ENCODE results near the gene PFKFB3. TPM values are rescaled to one million over a fixed set of nuclear protein-coding genes. Genes with fewer than 3 reads are reported as not detected.

PFKFB3 gene
- total RNA-seq, 1 donor from 2014 or later, result 43.2 TPM

DNA sequence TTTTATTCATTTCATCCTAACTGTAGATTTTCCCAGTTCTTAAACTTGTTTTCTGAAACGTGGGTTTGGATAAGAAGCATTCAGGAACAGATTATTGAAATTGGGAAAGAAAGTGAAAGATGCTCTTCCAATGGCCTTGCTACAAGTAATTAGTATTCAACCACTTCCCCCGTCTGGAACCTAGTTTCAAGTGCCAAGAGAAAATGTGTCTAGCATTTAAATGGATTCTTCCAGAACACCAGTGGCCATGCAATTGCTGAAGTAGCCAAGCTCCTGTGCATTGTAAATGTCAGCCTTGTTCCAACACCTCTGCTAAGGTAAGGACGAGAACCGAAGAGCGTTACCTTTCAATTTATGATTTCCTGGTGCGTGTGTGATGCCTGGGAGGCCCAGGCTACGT lies 68.2 kb downstream of the PFKFB3 start:
- peaks cover 15% of the 10 kb centered on the region for H3K4me1 ChIP-seq
- intact Hi-C loops (cut with DNase I), result no loop called here
- DNase-seq (ENCODE audit: extremely low spot score in 2 of 2), result no peak
- no peaks in the 10 kb centered on the region for H3K27me3 ChIP-seq
- H3K4me3 ChIP-seq, result no peak overlapping the region
- no peak overlapping the region for H3K27ac ChIP-seq
- TF ChIP-seq POLR2A (IDR thresholded peaks at IDR 0.05) (no peak), POLR2AphosphoS5 (IDR thresholded peaks at IDR 0.05; ENCODE audit: insufficient read depth in 1 of 2, low read depth in 1 of 2) (no peak)
- TF ChIP-seq, protein P1, sequence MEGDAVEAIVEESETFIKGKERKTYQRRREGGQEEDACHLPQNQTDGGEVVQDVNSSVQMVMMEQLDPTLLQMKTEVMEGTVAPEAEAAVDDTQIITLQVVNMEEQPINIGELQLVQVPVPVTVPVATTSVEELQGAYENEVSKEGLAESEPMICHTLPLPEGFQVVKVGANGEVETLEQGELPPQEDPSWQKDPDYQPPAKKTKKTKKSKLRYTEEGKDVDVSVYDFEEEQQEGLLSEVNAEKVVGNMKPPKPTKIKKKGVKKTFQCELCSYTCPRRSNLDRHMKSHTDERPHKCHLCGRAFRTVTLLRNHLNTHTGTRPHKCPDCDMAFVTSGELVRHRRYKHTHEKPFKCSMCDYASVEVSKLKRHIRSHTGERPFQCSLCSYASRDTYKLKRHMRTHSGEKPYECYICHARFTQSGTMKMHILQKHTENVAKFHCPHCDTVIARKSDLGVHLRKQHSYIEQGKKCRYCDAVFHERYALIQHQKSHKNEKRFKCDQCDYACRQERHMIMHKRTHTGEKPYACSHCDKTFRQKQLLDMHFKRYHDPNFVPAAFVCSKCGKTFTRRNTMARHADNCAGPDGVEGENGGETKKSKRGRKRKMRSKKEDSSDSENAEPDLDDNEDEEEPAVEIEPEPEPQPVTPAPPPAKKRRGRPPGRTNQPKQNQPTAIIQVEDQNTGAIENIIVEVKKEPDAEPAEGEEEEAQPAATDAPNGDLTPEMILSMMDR (IDR thresholded peaks at IDR 0.05), result no peak
- no peaks in the 10 kb centered on the region for H3K9me3 ChIP-seq
- no peaks in the 10 kb centered on the region for H3K36me3 ChIP-seq

DNA sequence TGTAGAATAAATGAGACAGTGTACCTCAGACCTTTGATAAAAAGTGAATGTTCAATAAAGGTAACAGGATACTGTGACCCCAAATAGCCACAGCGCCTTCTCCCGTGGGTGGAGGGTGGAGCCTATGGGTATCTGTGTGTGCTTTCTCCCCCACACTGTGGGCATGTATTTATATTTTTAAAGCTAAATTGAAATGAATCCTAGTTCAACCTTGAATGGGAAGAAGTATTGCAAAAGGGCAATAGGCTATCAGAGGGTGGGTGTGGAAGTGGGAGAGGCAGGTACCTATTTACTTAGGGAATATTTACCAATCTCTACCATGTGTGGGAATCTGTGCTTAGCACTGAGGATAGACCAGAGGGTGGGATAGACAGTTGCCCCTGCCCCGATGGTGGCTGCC lies 68.9 kb downstream of the PFKFB3 start:
- H3K27me3 ChIP-seq, result no peaks in the 10 kb centered on the region
- no peak overlapping the region for H3K27ac ChIP-seq
- H3K9me3 ChIP-seq, result no peaks in the 10 kb centered on the region
- peaks cover 15% of the 10 kb centered on the region for H3K4me1 ChIP-seq
- intact Hi-C loops (cut with DNase I), result no loop called here
- no peak for DNase-seq (ENCODE audit: extremely low spot score in 2 of 2)
- H3K36me3 ChIP-seq, result no peaks in the 10 kb centered on the region
- no peak overlapping the region for H3K4me3 ChIP-seq
- TF ChIP-seq, protein P1 (IDR thresholded peaks at IDR 0.05), result no peak
- no peak for TF ChIP-seq POLR2AphosphoS5 (IDR thresholded peaks at IDR 0.05; ENCODE audit: insufficient read depth in 1 of 2, low read depth in 1 of 2)
- no peak for TF ChIP-seq POLR2A (IDR thresholded peaks at IDR 0.05)

DNA sequence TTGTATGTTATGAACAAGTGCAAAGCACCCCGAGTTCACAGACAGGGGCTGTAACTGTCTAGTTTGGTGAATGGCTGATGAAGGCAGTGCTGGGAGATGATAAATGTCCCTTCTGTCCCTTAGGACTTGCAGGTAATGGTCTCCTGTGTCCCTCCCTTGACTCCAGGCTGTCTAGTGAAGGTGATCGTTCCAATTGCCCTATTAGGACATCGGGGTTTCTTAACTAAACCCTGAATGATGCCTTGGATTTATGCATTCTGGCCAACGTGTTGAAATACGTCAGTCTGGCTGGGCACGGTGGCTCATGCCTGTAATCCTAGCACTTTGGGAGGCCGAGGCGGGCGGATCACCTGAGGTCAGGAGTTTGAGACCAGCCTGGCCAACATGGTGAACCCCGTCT lies 69.4 kb downstream of the PFKFB3 start:
- no peak overlapping the region for H3K27ac ChIP-seq
- TF ChIP-seq, protein P1 (IDR thresholded peaks at IDR 0.05), result no peak
- TF ChIP-seq POLR2AphosphoS5 (IDR thresholded peaks at IDR 0.05; ENCODE audit: insufficient read depth in 1 of 2, low read depth in 1 of 2) (no peak), POLR2A (IDR thresholded peaks at IDR 0.05) (no peak)
- DNase-seq (ENCODE audit: extremely low spot score in 2 of 2), result no peak
- H3K9me3 ChIP-seq, result no peaks in the 10 kb centered on the region
- H3K27me3 ChIP-seq, result no peaks in the 10 kb centered on the region
- H3K4me1 ChIP-seq, result peaks cover 15% of the 10 kb centered on the region
- intact Hi-C loops (cut with DNase I), result no loop called here
- H3K4me3 ChIP-seq, result no peak overlapping the region
- H3K36me3 ChIP-seq, result no peaks in the 10 kb centered on the region

DNA sequence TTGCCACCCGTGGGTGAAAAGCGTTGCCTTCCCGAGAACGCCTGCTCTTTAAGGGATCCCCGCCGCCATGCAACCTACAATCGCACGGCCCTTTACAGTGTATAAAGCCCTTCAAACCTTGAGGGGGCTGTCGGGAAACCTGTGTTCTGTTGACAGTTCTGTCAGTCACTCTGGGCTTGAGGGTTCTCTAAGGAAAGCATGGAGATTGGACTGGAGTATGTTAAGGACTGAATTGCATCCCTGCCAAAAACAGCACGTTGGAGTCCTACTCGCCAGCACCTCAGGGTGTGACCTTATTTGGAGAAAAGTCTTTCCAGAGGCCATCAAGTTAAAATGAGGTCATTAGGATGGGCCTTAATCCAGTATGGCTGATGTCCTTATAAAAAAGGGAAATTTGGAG lies 70.6 kb downstream of the PFKFB3 start:
- no peaks in the 10 kb centered on the region for H3K27me3 ChIP-seq
- intact Hi-C loops (cut with DNase I), result no loop called here
- H3K4me1 ChIP-seq, result peaks cover 15% of the 10 kb centered on the region
- no peaks in the 10 kb centered on the region for H3K9me3 ChIP-seq
- no peak overlapping the region for H3K4me3 ChIP-seq
- H3K36me3 ChIP-seq, result no peaks in the 10 kb centered on the region
- DNase-seq (ENCODE audit: extremely low spot score in 2 of 2), result no peak
- no peak overlapping the region for H3K27ac ChIP-seq
- TF ChIP-seq, protein P1 (IDR thresholded peaks at IDR 0.05), result no peak
- TF ChIP-seq POLR2AphosphoS5 (IDR thresholded peaks at IDR 0.05; ENCODE audit: insufficient read depth in 1 of 2, low read depth in 1 of 2), result no peak
- TF ChIP-seq POLR2A (IDR thresholded peaks at IDR 0.05), result no peak

DNA sequence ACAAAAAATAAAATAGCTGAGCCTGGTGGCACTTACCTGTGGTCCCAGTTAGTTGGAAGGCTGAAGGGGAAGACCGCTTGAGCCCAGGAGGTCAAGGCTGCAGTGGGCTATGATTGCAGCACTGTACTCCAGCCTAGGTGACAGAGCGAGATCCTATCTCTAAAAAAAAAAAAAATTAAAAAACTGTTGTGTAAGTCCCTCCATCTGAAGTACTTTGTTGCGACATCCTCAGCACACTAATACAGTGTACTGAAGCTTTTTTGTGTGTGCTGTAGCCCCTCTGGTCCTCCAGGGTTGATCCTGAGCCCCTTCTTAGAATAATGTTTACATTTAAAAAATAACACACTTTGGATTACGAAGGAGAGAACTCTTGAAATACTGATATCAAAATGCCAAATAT lies 71.3 kb downstream of the PFKFB3 start:
- intact Hi-C loops (cut with DNase I), result no loop called here
- TF ChIP-seq, protein P1 (IDR thresholded peaks at IDR 0.05), result no peak
- TF ChIP-seq POLR2AphosphoS5 (IDR thresholded peaks at IDR 0.05; ENCODE audit: insufficient read depth in 1 of 2, low read depth in 1 of 2) (no peak), POLR2A (IDR thresholded peaks at IDR 0.05) (no peak)
- no peak for DNase-seq (ENCODE audit: extremely low spot score in 2 of 2)
- Histone ChIP-seq H3K27ac (no peak overlapping the region), H3K4me1 (peaks cover 15% of the 10 kb centered on the region), H3K9me3 (no peaks in the 10 kb centered on the region), H3K36me3 (no peaks in the 10 kb centered on the region), H3K4me3 (no peak overlapping the region), H3K27me3 (no peaks in the 10 kb centered on the region)

All from vagina (tissue), 2 donors.